GM10248 (cell line): ENCODE measurements around the gene TRPV4.

Experiments
- CTCF ChIA-PET: fragments of 300-600 bp; sonication (Branson Sonifier 250); formaldehyde crosslinking; extraction: SDS; loops from one replicate; lab custom pipeline; 2021; ENCODE audit warnings: antibody characterized with exemption; lab: Yijun Ruan, JAX
- POLR2A ChIA-PET: fragments of 350-650 bp; sonication (Branson Sonifier 250); formaldehyde crosslinking; extraction: SDS; loops from one replicate; lab custom pipeline; 2020; ENCODE audit warnings: antibody characterized with exemption; lab: Yijun Ruan, JAX
- DNase-seq: peaks from one replicate; pipeline ENCODE4 v3.0.0; 2012; ENCODE audit errors: extremely low spot score
- TF ChIP-seq, protein P1 (sequence below): IDR thresholded peaks from 2 replicates; pipeline ENCODE4 v1.5.1; 2012; ENCODE audit warnings: mild to moderate bottlenecking, low read depth; ENCODE audit errors: extremely low read depth, missing control alignments, control extremely low read depth

The TRPV4 gene

DNA sequence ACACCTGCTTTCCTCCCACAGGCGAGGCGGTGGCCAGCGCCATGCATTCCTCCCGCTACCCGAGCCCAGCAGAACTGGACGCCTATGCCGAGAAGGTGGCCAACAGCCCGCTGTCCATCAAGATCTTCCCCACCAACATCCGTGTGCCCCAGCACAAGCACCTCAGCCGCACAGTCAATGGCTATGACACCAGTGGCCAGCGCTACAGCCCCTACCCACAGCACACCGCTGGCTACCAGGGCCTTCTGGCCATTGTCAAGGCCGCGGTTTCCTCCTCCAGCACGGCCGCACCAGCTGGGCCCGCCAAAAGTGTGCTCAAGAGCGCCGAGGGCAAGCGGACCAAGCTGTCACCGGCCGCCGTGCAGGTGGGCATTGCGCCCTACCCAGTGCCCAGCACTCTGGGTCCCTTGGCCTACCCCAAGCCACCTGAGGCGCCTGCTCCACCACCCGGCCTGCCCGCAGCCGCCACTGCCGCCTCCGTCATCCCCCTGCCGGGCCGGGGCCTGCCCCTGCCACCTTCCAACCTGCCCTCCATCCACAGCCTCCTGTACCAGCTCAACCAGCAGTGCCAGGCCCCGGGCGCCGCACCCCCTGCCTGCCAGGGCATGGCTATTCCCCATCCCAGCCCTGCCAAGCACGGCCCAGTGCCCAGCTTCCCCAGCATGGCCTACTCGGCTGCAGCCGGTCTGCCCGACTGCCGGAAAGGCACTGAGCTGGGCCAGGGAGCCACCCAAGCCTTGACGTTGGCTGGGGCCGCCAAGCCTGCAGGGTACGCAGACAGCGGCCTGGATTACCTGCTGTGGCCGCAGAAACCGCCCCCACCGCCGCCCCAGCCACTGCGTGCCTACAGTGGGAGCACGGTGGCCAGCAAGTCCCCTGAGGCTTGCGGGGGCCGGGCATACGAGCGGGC is 65.0 kb downstream of the TRPV4 start:
- ChIA-PET CTCF (no interaction called here), POLR2A (no interaction called here)
- DNase-seq: no peak
- TF ChIP-seq, protein P1, sequence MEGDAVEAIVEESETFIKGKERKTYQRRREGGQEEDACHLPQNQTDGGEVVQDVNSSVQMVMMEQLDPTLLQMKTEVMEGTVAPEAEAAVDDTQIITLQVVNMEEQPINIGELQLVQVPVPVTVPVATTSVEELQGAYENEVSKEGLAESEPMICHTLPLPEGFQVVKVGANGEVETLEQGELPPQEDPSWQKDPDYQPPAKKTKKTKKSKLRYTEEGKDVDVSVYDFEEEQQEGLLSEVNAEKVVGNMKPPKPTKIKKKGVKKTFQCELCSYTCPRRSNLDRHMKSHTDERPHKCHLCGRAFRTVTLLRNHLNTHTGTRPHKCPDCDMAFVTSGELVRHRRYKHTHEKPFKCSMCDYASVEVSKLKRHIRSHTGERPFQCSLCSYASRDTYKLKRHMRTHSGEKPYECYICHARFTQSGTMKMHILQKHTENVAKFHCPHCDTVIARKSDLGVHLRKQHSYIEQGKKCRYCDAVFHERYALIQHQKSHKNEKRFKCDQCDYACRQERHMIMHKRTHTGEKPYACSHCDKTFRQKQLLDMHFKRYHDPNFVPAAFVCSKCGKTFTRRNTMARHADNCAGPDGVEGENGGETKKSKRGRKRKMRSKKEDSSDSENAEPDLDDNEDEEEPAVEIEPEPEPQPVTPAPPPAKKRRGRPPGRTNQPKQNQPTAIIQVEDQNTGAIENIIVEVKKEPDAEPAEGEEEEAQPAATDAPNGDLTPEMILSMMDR: no peak

DNA sequence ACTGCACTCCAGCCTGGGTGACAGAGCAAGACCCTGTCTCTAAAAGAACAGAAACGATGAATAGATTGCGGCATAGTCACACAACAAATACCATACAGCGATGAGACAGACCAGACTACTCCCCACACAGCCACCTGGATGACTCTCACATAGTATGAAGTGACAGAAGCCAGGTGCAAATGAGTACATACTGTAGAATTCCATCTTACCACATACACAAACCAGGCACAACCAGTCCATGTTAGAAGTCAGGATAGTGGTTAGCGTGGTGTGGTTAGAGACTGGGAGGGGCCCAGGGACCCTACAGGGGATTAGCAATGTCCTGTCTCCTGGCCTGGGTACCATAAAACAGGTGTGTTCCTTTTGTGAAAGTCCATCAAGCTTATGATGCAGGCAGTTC is 65.7 kb downstream of the TRPV4 start:
- ChIA-PET POLR2A (no interaction called here), CTCF (no interaction called here)
- TF ChIP-seq, protein P1: no peak
- no peak for DNase-seq

DNA sequence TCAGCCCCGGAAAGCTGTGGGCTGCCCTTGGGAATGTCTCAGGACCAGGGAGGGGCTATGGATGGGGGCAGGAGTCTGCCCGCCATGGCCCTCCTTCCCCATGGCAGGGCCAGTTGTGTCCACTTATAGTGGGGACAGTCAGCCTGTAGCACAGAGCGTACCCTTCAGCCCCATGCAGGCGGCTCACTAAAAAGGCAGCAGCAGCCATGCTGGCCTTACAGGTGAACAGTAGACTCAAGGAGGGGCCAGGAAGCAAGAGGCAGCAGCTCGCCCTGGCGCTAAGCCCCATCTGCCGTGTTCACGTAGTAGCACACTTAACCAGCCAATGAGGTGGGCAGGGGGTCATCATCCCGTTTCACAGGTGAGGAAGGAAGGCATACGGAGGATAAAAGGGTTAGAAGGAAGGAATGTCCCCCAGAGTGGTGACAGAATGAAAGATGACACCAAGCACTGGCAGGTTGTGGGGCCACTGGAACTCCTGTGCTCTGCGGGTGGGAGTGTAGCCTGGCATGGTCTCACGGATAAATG is 66.9 kb downstream of the TRPV4 start:
- DNase-seq: no peak
- TF ChIP-seq, protein P1: no peak
- ChIA-PET POLR2A (no interaction called here), CTCF (interaction anchor here (0.9 to 1.2 kb wide), 3 partner anchors 10 to 335 kb away, joined by 3 read pairs; no protein-coding TSS in a partner anchor)

DNA sequence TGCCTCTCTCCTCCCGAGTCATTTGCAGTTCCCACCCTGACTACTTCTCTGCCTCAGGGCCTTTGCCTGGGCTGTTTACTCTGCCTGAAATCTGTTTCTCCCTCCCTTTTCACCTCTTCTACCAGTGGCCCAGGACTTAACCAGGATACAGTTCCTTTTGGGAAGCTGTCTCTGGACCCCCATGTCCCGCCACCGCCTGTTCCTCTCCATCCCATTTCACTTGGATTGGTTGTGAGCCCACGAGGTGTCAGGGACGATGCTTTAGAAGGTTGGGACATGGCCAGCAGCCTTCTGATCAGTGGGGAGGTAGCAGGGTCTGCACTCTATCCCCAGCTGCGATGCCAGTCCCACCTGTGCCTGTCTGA is 67.8 kb downstream of the TRPV4 start:
- TF ChIP-seq, protein P1: no peak
- CTCF ChIA-PET: interaction anchor here (0.9 to 1.2 kb wide), 4 partner anchors 10 to 335 kb away, joined by 3 read pairs; no protein-coding TSS in a partner anchor
- POLR2A ChIA-PET: no interaction called here
- no peak for DNase-seq

DNA sequence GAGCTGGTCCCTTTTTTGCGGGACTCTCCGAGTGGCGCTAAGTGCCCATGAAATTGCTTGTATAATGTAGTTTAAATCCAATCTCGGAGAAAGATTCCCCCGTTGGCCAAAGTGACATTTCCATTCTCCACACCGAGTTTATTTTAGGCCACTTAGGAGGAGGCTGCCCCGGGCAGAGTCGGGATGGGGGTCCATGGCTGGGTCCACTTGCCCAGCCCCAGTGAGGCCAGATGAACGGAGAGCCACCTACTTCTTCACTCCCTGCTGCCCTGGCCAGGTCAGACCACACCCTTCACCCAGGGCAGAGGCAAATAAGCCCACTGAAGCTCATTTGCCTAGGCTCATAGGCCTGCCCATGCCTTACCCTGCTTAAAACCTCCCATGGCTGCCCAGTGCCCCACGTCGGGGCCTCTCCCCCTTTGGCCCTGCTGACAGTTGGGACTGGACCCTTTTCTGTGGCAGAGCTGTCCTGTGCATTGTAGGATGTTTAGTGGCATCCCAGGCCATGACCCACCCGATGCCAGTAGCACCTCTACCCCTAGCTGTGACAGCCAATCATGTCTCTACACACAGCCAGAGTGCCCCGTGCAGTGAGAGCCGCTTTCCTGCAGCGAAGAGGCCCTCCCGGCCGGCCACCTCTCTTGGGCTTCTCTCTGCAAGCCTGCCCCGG is 68.3 kb downstream of the TRPV4 start:
- no peak for DNase-seq
- TF ChIP-seq, protein P1: no peak
- ChIA-PET CTCF (interaction anchor here (1.0 to 1.6 kb wide), 3 partner anchors 9 to 246 kb away, joined by 3 to 4 read pairs (median 3); no protein-coding TSS in a partner anchor), POLR2A (no interaction called here)

DNA sequence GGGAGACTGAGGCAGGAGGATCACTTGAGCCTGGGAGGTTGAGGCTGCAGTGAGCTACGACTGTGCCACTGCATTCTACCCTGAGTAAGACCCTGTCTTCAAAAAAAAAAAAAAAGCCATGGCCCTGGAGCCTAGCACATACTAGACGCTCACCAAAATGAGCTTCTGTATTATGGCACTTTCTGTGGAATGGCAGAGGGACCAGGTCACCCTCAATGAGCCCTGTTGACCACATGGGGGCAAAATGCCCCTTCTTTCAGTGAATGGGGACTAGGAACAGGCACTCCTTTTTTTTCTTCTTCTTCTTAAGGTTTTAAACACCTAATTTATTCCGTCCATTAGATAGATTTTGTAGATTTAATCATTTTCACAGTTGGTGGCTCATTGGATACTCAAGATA is 69.1 kb downstream of the TRPV4 start:
- DNase-seq: no peak
- CTCF ChIA-PET: interaction anchor here (1.0 to 1.6 kb wide), 2 partner anchors 10 to 66 kb away, joined by 3 to 4 read pairs; no protein-coding TSS in a partner anchor
- POLR2A ChIA-PET: no interaction called here
- TF ChIP-seq, protein P1: no peak
